Ecto neural progenitor cell (in vitro differentiated cells): ENCODE measurements around the gene NDFIP1.

ENCODE experiments used
- DNase-seq: peaks from one replicate; pipeline ENCODE4 v3.0.0-alpha.2; 2018; ENCODE audit warnings: low spot score

Gene NDFIP1

DNA sequence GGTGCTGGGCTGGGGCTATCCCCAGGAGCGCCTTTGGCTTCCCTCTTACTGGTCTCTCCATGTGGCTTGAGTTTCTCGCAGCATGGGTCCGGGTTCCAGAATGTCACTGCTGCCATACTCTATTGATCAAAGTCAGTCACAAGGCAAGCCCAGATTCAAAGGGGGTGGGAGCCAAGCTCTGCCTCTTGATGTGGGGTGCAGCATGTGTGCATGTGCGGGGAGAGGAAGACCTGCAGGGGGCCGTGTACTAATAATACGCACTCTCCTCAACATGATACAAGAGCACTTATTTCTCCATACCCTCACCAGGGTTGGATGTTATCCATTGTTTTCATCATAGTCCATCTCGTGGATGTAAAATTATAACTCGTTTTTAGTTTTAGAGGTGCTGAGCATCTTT lies 81.2 kb downstream of the NDFIP1 start:
- DNase-seq = no peak

DNA sequence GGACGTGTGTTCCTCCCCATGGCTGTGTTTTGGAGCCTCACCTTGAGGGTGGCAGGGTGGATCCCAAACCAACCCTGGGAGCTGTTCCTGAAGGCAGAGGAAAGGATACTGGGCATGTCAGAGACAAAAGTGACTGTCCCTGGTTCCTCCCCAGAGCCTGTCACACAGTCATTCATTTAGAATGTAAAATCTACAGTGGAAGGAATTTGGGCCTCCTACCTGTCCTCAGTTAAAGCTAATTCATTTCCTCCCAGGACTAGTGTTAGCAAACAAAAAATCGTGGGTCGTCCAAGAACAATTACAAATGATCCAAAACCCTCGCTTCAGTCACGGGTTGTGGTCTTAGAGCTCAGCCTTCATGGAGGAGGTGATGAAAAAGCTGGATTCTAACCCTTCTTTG lies 83.2 kb downstream of the NDFIP1 start:
- no peak for DNase-seq

DNA sequence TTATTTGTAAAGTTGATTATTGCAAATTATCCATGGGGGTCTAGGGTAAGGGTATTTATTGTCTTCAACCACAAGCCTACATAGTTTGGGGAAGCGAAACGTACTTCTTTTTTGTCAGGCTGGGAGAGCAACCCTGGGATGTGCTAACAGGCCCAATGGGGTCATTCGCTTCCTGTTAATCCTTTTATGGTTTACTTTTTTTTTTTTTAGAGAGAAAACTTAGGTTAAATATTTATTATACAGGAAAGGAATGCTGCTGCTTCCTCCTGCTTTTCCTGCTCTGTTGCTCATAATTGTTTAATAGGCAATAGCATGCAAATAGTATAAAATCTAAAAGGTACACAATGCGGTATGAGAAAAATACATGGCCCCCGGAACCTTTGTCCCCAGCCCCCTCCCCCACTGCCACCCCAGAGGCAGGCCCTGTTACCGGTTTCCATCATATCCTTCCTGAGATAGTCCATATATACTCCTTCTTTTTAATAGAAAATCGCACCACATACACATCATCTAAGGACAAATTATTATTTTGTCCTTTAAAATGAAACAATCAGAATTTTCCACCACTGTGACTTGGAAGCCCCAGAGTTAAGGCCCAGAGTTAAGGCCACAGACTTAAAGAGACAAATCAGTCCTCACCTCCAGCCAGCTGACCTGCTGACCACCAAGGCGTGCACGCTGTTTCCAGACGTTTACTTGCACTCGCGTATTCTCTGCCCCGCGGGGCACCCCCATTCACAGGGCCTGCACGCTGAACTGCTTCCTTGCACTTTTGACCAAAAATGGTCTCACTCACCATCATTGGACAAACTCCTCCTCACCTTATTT lies 83.9 kb downstream of the NDFIP1 start:
- no peak for DNase-seq

DNA sequence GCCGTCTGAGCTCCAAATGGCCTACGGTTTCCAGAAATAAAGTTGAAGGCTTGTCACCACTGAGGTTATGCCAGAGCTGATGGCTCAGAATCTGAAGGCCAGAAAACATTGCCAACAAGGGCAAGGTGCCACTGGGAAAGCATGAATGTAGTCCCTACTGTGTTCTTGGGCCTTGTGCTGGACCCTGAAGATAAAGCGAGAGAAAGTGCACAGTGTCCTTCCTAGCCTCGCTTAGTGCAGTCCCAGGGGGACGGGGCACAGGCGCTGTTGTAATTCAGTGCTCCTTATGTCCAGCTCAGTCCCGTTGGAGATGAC lies 84.5 kb downstream of the NDFIP1 start:
- DNase-seq = no peak

DNA sequence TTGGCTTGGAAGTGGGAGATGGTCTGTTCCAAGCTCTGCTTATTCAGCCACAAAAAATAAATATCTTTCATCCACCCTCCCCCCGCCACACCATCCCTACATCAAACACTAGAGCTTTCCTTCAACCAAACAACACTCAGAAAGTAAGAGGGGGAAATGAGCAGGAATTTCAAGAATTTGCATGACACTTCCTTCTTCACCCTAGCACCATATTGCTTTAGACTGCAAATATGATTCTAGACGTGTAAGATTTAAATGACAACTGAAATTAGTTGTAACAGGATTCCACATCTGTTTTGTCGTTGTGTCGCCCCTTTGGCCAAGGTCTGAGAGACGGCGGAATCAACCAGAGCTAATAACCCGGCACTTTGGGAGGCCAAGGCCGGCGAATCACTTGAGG lies 88.5 kb downstream of the NDFIP1 start:
- DNase-seq = no peak

DNA sequence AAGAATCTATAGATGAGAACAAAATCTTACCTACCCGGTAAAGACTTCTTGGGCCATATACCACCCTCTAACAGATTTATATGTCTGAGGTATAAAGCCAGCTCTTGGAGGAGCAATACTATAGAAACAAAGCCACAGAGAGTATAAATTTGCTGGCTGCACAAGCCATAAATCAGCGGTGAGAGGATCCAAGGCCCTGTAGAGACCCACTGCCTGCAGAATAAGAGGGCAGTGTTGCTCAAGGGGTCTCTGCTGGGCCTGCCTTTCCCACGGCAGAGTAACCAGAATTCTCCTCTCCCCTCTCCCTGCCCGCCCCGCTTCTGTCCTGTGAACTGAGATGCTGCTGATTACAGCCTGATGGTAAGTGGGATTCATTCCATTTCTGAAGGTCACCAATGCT lies 89.2 kb downstream of the NDFIP1 start:
- no peak for DNase-seq

DNA sequence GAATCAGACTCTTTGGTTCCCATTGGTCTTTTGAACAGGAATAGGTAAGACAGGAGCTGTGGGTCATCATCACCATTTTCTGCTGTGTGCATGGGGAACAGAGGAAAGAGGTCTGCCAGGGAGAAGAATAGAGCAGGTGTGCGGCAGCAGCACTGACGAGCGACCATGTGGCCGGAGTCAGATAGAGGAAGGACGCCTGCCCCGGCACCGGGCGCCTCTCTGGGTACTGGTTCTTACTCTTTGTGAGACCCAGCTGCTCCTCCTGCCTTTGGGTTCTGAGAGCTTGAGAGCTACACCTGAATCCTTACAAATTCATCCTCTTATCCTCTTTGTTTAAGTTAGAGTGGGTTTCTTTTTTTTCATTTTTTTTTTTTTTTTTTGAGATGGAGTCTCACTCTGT lies 90.8 kb downstream of the NDFIP1 start:
- DNase-seq = no peak

DNA sequence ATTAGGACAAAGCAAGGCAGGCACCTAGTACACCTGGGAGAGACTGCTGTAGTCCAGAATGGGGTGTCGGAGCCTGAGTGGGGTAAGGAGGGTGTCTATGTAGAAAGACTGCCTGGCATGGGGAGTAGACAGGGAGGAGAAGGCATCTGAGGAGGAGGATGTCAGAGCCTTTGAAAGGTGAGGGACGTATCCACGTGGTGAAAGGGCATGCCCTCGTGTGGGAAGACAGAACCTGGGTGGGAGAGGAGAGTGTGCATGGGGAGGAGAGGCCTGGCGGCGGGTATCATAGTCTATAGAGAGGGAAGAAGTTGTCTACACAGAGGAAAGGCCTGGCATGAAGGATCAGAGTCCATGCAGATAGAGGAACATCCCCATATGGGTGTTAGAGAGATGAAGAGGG lies 91.8 kb downstream of the NDFIP1 start:
- DNase-seq = no peak

DNA sequence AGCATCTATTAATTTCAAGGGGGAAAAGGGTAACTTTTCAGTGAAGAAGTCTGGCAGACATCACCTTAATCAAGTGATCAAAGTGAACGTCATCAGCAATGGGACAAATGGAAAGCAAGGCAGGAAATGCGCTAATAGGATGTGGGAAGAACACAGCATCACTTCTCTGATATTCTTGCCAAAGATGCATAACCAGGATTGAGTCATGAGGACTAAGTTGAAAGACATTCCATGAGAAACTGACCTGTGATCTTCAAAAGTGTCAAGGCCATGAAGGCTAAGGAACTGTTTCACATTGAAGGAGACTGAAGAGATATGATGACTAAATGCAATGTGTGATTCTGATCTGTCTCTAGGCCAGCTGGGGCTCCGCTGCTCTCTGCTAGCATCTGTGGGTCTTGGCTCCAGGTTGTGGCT lies 92.9 kb downstream of the NDFIP1 start:
- DNase-seq = no peak

DNA sequence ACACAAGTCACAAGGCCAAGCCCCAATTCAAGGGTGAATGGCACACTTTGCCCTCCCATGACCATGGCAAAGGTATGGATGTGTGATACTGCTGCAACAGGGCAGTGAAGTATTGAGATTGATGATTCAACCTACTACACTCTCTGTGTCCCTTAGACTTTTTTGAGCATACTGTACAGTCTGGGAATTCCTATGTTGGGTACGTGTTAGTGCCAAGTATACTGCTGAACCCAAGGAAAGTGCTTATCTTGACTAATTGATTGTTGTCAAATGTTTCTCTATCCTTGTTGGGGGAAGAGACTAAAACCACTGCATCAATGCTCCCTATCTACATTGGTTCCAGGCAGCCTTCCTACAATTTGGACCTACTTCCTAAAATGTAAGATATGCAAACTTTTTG lies 93.7 kb downstream of the NDFIP1 start:
- no peak for DNase-seq
